ENCODE results near the gene TXNDC2.

DNA sequence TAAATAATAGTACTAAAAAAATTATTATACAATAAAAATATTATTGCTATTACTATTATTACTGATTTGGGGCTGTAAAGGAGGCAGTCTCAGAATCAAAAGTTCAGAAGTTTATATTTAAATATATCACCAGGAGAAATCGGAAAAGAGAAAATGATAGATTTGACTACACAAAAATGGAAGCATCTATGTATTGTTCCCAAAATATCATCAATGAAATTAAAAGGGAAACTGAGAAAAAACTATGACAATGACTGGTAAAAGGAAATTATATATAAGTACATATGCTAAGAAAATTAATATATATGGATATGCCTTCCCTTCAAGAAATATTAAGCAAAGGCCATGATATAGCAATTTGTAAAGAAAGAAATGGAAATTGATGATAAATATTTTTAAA is 7.7 kb upstream of the TXNDC2 start:
- no peak for TF ChIP-seq POLR2A (IDR thresholded peaks at IDR 0.05)
- TF ChIP-seq, protein P1, sequence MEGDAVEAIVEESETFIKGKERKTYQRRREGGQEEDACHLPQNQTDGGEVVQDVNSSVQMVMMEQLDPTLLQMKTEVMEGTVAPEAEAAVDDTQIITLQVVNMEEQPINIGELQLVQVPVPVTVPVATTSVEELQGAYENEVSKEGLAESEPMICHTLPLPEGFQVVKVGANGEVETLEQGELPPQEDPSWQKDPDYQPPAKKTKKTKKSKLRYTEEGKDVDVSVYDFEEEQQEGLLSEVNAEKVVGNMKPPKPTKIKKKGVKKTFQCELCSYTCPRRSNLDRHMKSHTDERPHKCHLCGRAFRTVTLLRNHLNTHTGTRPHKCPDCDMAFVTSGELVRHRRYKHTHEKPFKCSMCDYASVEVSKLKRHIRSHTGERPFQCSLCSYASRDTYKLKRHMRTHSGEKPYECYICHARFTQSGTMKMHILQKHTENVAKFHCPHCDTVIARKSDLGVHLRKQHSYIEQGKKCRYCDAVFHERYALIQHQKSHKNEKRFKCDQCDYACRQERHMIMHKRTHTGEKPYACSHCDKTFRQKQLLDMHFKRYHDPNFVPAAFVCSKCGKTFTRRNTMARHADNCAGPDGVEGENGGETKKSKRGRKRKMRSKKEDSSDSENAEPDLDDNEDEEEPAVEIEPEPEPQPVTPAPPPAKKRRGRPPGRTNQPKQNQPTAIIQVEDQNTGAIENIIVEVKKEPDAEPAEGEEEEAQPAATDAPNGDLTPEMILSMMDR (IDR thresholded peaks at IDR 0.05 in 4 of 5, conservative IDR thresholded peaks at IDR 0.05 in 1 of 5), result no peak
